Measurements from ENCODE around the gene LAX1.
A peak's percentile ranks its signal among the peaks of the same experiment; 100 is the strongest.

DNA sequence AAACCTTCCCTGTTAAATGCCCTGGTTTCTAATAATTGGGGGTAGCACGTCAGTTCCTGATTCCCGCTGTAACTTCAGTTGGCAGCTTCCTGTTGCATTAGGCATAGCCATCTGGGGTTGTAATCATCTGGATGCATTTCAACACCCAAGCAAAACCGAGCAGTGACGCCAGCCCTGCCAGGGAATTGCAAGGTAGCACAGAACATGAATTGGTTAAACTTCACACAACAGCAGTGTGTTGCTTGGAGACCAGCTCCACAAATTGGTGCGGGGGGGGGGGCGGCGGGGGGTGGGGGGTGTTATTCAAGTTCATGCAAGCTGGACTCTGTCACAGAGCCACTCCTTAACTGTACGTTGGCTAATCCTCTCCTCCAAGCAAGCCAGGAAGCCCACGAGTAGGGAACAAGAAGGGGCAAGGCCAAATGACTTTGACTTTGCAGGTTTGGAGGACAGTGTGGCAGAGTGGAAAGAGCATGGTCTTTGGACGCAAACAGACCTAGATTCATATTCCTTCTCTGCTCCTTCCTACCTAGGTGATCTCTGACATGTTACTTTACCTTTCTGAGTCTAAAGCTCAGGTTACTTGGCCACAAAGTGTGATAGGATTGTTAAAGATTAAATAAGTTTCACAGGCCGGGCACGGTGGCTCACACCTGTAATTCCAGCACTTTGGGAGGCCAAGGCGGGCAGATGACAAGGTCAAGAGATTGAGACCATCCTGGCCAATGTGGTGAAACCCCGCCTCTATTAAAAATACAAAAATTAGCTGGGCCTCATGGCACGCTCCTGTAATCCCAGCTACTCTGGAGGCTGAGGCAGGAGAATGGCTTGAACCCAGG is 4.7 kb downstream of the LAX1 start:
- TF ChIP-seq CTCF (IDR thresholded peaks at IDR 0.05): no peak
- TF ChIP-seq POLR2A (IDR thresholded peaks at IDR 0.05): peak; percentile 44

Data from right lobe of liver (tissue), 4 donors.